GM12874 (cell line): ENCODE results near the gene FANCC.

Source experiments
- TF ChIP-seq, protein P1 (sequence below): IDR thresholded peaks from 2 replicates; pipeline ENCODE4 v1.5.1; 2011; ENCODE audit warnings: low read depth, mild to moderate bottlenecking, control low read depth, low read length, moderate library complexity; ENCODE audit not compliant: insufficient read depth

FANCC gene

DNA sequence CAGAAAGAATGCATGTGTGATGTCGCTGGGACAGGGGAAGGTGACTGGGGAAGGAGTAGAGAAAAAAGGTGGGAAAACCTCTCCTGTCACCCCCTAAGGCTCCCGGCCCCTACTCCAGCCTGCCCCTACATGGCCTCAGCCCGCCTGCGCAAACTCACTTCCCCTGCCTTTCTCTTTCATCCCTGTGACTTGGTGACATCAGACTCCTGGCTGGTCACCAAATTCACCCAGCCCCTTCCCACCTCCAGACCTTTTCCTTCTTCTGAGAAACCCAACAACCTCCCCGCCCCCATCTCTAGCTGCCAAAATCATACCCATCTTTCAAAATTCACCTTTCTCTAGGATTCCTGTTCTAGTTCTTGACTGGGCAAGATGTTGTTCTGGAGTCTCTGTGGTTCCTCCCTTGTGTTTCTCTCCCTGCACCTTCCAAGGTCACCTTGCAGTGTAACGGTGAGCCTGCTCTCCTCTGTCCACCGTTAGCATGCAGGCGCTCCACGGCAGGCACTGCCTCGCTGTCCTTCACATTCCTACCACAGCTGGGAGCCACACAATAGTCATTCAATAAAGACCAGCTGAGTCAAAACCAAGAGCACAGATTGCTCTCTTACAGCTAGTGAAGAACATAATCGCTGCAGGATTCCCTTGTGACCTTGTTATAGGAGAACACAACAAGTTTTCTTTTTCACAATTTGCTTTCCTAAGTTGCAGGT, 134.5 kb downstream of the FANCC start:
- TF ChIP-seq, protein P1, sequence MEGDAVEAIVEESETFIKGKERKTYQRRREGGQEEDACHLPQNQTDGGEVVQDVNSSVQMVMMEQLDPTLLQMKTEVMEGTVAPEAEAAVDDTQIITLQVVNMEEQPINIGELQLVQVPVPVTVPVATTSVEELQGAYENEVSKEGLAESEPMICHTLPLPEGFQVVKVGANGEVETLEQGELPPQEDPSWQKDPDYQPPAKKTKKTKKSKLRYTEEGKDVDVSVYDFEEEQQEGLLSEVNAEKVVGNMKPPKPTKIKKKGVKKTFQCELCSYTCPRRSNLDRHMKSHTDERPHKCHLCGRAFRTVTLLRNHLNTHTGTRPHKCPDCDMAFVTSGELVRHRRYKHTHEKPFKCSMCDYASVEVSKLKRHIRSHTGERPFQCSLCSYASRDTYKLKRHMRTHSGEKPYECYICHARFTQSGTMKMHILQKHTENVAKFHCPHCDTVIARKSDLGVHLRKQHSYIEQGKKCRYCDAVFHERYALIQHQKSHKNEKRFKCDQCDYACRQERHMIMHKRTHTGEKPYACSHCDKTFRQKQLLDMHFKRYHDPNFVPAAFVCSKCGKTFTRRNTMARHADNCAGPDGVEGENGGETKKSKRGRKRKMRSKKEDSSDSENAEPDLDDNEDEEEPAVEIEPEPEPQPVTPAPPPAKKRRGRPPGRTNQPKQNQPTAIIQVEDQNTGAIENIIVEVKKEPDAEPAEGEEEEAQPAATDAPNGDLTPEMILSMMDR: no peak

DNA sequence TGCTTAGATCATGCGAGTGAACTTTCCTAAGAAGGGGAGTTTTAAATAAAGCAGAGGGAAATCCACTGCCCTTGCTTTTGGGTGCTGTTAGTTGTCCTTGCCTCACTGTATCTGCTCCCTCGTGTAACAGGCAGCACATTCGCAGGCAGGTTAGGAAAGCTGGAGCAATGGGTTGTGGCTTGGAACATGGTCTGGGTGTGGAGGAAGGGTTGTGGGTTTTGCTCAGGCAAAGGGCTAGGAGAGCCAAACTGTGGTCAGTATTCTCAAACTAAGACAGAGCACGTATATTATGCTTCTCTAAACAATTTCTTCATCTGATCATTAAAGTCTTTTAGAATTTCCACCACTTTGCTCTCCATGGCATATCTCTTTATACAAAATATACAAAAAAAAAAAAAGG, 135.7 kb downstream of the FANCC start:
- TF ChIP-seq, protein P1: no peak

DNA sequence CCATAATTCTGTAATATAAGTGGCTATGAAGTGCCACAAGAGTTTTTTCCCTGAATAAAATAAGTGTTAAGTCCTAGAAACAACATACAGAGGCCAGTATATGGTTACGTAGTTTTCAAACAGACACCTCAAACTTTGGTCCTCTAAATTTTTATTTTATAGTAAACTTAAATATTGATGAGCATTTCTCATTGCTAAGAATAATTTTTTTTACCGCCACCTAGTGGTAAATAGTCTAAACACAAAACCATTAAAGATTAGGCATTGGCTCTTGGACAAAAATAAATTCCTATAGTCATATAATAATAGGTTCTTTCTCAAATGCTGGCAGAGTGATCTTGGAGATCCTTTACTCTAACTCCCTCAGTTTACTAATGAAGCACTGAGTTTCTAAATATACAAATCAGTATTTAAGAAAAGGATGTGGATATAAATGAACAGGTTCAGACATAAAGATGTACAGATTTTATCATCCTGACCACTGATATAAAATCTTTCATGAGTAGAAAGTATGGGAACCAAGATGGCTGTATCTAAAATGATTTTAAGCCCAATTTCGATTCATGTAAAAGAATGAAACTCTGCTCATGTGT, 136.2 kb downstream of the FANCC start:
- TF ChIP-seq, protein P1: no peak

DNA sequence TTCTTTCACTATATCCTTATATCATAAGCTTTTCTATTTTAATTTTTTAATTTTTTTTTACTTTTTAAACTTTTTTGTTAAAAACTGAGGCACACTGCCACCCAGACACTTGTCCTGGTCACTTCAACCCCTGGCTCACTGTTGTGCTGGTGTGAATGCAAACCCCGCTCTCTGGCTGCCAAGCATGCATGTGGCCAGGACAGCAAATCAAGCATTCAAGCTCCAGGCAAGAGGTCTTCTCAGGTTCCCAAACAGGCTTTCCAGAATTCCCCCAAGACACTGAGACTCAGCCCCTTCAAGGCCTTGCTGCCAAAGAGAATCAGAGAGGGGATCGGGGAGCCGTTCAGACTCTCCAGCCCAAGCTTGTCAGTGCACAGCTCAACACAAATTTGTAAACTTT, 139.9 kb downstream of the FANCC start:
- TF ChIP-seq, protein P1: no peak

DNA sequence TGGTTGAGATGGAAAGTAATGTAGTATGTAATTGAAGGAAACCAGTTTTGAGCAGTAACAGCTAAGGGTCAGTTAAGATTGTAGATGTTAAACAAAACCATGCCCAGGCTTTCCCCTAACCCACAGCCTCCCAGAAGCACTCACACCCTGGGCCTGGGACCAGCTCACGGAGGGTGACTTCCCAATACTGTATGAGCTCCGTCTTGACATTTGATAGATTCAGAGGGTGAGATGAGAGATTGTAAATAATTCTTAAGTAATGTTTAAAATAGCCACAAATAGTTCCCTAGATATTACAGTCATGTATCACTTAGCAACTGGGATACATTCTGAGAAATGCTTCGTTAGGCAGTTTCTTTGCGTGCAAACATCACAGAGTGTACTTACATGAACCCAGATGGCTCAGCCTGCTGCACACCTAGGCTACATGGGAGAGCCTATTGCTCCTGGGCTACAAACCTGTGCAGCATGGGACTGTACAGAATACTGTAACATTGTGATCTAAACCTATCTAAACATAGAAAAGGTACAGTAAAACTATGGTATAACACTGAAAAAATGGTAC, 140.7 kb downstream of the FANCC start:
- TF ChIP-seq, protein P1: no peak

DNA sequence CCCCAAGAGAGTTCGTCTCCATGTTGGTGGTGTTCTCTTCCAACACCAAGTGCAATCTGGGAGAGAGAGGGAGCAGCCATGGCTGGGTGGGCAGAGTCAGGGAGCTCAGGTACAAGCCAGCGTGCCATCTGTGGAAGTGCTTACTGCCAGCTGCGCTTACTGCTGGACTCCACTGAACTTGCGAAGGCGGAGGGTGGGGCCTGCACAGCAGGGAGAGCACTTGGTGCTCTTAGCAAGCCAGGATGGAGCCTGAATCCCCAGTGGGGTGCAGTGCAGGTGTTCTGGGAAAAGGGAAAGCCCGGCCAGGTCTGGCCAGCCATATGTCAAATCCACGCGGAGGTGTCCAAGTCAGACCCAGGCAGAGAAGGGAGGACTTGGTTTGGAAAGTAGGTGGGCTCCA, 142.0 kb downstream of the FANCC start:
- TF ChIP-seq, protein P1: no peak

DNA sequence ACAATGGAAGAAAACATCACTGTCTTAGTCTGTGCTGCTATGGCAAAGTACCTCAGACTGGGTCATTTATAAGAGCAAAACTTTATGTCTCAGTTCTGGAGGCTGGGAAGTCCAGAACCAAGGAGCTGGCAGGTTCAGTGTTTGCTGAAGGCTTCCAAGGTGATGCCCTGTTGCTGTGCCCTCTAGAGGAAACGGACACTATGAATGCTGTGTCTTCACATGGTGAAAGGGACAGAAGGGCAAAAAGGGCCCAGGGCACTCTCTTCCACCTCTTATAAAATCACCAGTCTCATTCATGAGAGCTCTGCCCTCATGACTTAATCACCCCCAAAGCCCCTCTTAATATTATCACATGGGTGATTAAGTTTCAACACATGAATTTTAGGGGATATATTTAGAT, 143.5 kb downstream of the FANCC start:
- TF ChIP-seq, protein P1: no peak
